CD8-positive, alpha-beta memory T cell (primary cell): Measurements from ENCODE around the gene POLE2. TPM values are rescaled to one million over a fixed set of nuclear protein-coding genes. Genes with fewer than 3 reads are reported as not detected.

Experiments used
- CTCF ChIA-PET: fragments of 350-600 bp; sonication (Branson Sonifier 250); formaldehyde crosslinking; loops from one replicate; lab custom pipeline; 2021; ENCODE audit warnings: antibody characterized with exemption; lab: Charles Lee
- POLR2A ChIA-PET: fragments of 350-600 bp; sonication (Branson Sonifier 250); formaldehyde crosslinking; loops from one replicate; lab custom pipeline; 2021; ENCODE audit warnings: antibody characterized with exemption; lab: Charles Lee
- DNase-seq, 5 donors: peaks; one replicate each; pipeline versions ENCODE4 v3.0.0 to v3.0.0-alpha.2; 2020 to 2022; ENCODE audit warnings: mixed read lengths in 1 of 5
- H3K27ac ChIP-seq: one replicate; pipeline ENCODE4 v1.7.0; 2013; ENCODE audit warnings: low read depth, mild to moderate bottlenecking, low read length, moderate library complexity
- H3K27me3 ChIP-seq: 2 replicates; pipeline ENCODE4 v1.7.0; 2013; ENCODE audit warnings: low read length, mild to moderate bottlenecking; ENCODE audit not compliant: insufficient read depth, poor library complexity, severe bottlenecking
- H3K36me3 ChIP-seq: 2 replicates; pipeline ENCODE4 v1.7.0; 2013; ENCODE audit warnings: mild to moderate bottlenecking, low read length, moderate library complexity; ENCODE audit not compliant: insufficient read depth
- H3K4me1 ChIP-seq: 2 replicates; pipeline ENCODE4 v1.7.0; 2013; ENCODE audit warnings: mild to moderate bottlenecking, low read length, moderate library complexity; ENCODE audit not compliant: insufficient read depth
- H3K4me3 ChIP-seq: 2 replicates; pipeline ENCODE4 v1.7.0; 2013; ENCODE audit warnings: mild to moderate bottlenecking, low read length
- H3K9me3 ChIP-seq: 2 replicates; pipeline ENCODE4 v1.7.0; 2013; ENCODE audit warnings: mild to moderate bottlenecking, low read length
- H3K27ac Mint-ChIP-seq, 8 donors: one replicate each; pipeline ENCODE4 v1.8.0; 2020 to 2021; ENCODE audit warnings: mixed read lengths in 8 of 8, mild to moderate bottlenecking in 6 of 8, inconsistent platforms in 3 of 8, moderate library complexity in 3 of 8
- H3K27me3 Mint-ChIP-seq, 2 donors: one replicate each; pipeline ENCODE4 v1.8.0; 2020 to 2021; ENCODE audit warnings: mixed read lengths in 2 of 2, mild to moderate bottlenecking in 1 of 2, moderate library complexity in 1 of 2
- H3K36me3 Mint-ChIP-seq, 3 donors: one replicate each; pipeline ENCODE4 v1.8.0; 2020 to 2021; ENCODE audit warnings: mixed read lengths in 3 of 3, inconsistent platforms in 1 of 3, mild to moderate bottlenecking in 1 of 3
- H3K4me1 Mint-ChIP-seq, 3 donors: one replicate each; pipeline ENCODE4 v1.8.0; 2020 to 2021; ENCODE audit warnings: mixed read lengths in 3 of 3, inconsistent platforms in 1 of 3, mild to moderate bottlenecking in 1 of 3
- H3K4me3 Mint-ChIP-seq, 7 donors: one replicate each; pipeline ENCODE4 v1.8.0; 2020 to 2021; ENCODE audit warnings: mixed read lengths in 7 of 7, mild to moderate bottlenecking in 6 of 7, moderate library complexity in 4 of 7, inconsistent platforms in 2 of 7
- H3K9me3 Mint-ChIP-seq, 5 donors: one replicate each; pipeline ENCODE4 v1.8.0; 2020 to 2022; ENCODE audit warnings: mixed read lengths in 5 of 5, mild to moderate bottlenecking in 3 of 5, moderate library complexity in 2 of 5, inconsistent platforms in 1 of 5
- polyA plus RNA-seq: library from polyadenylated mRNA; unstranded; fragments of 300-500 nt; fragmentation: Illumina TruSeq; gene quantifications from one replicate; pipeline ENCODE4 v1.2.3, GENCODE V29; 2021
- total RNA-seq, 2 experiments: library from RNA; stranded (reverse); gene quantifications; one replicate each; pipeline ENCODE4 v1.2.3, GENCODE V29; 2021

Gene POLE2
- total and polyA plus RNA-seq, 3 experiments from 2014 or later = 1.3 to 37.2 (median 36.3) TPM

GRCh38 chr14:49615776-49616175 is 72.2 kb downstream of the POLE2 start:
- peaks cover 5% of the 10 kb centered on the region for H3K36me3 ChIP-seq
- DNase-seq = no peak
- H3K9me3 Mint-ChIP-seq = no peaks in the 10 kb centered on the region
- ChIA-PET POLR2A (no interaction called here), CTCF (no interaction called here)
- H3K27me3 ChIP-seq = no peaks in the 10 kb centered on the region
- no peak overlapping the region for H3K4me3 ChIP-seq
- H3K36me3 Mint-ChIP-seq = peaks cover 0 to 48% (median 12%) of the 10 kb centered on the region in 3 donors
- H3K27ac ChIP-seq = no peak overlapping the region
- H3K9me3 ChIP-seq = no peaks in the 10 kb centered on the region
- H3K4me3 Mint-ChIP-seq = peak overlapping the region in 1 of 7 donors; percentile 32
- peaks cover 25% of the 10 kb centered on the region for H3K4me1 ChIP-seq
- peak overlapping the region in 5 of 8 donors; percentile 22 to 100 (median 70) for H3K27ac Mint-ChIP-seq
- H3K27me3 Mint-ChIP-seq = no peaks in the 10 kb centered on the region
- peaks cover 29 to 42% (median 35%) of the 10 kb centered on the region in 3 donors for H3K4me1 Mint-ChIP-seq

- H3K27me3 ChIP-seq = no peaks in the 10 kb centered on the region
- CTCF ChIA-PET = interaction anchor here (0.6 to 1.1 kb wide), 2 partner anchors 20 kb away, joined by 3 read pairs; no protein-coding TSS in a partner anchor
- no peak overlapping the region for H3K27ac ChIP-seq
- no peak for DNase-seq
- POLR2A ChIA-PET = no interaction called here
- peak overlapping the region in 3 of 8 donors; percentile 9 to 79 (median 78) for H3K27ac Mint-ChIP-seq
- H3K4me3 Mint-ChIP-seq = no peak overlapping the region
- peaks cover 5% of the 10 kb centered on the region for H3K36me3 ChIP-seq
- peaks cover 18 to 37% (median 25%) of the 10 kb centered on the region in 3 donors for H3K4me1 Mint-ChIP-seq
- H3K36me3 Mint-ChIP-seq = peaks cover 0 to 34% (median 12%) of the 10 kb centered on the region in 3 donors
- peaks cover 17% of the 10 kb centered on the region for H3K4me1 ChIP-seq
- H3K4me3 ChIP-seq = no peak overlapping the region
- H3K9me3 ChIP-seq = no peaks in the 10 kb centered on the region
- no peaks in the 10 kb centered on the region for H3K27me3 Mint-ChIP-seq
- H3K9me3 Mint-ChIP-seq = no peaks in the 10 kb centered on the region
Measured at GRCh38 chr14:49614196-49614595, 73.8 kb downstream of the POLE2 start.

GRCh38 chr14:49612671-49613070 is 75.3 kb downstream of the POLE2 start:
- H3K9me3 ChIP-seq = no peaks in the 10 kb centered on the region
- no peak for DNase-seq
- no peaks in the 10 kb centered on the region for H3K36me3 ChIP-seq
- CTCF ChIA-PET = no interaction called here
- no peak overlapping the region for H3K4me3 ChIP-seq
- H3K27me3 ChIP-seq = no peaks in the 10 kb centered on the region
- POLR2A ChIA-PET = no interaction called here
- Mint-ChIP-seq H3K36me3 (peaks cover 0 to 24% (median 4%) of the 10 kb centered on the region in 3 donors), H3K27ac (peak overlapping the region in 1 of 8 donors; percentile 77), H3K27me3 (no peaks in the 10 kb centered on the region), H3K9me3 (no peaks in the 10 kb centered on the region), H3K4me1 (peaks cover 6 to 23% (median 16%) of the 10 kb centered on the region in 3 donors), H3K4me3 (no peak overlapping the region)
- H3K27ac ChIP-seq = no peak overlapping the region
- peaks cover 2% of the 10 kb centered on the region for H3K4me1 ChIP-seq

- H3K9me3 ChIP-seq = no peaks in the 10 kb centered on the region
- peaks cover 0 to 23% (median 4%) of the 10 kb centered on the region in 3 donors for H3K36me3 Mint-ChIP-seq
- no peak overlapping the region for H3K27ac ChIP-seq
- H3K4me1 Mint-ChIP-seq = peaks cover 3 to 19% (median 12%) of the 10 kb centered on the region in 3 donors
- no peak overlapping the region for H3K27ac Mint-ChIP-seq
- H3K4me1 ChIP-seq = no peaks in the 10 kb centered on the region
- CTCF ChIA-PET = interaction anchor here (0.6 kb wide), 1 partner anchor 147 kb away, joined by 3 read pairs; no protein-coding TSS in a partner anchor
- H3K27me3 Mint-ChIP-seq = no peaks in the 10 kb centered on the region
- H3K36me3 ChIP-seq = no peaks in the 10 kb centered on the region
- no peak overlapping the region for H3K4me3 ChIP-seq
- no peaks in the 10 kb centered on the region for H3K27me3 ChIP-seq
- POLR2A ChIA-PET = no interaction called here
- H3K9me3 Mint-ChIP-seq = no peaks in the 10 kb centered on the region
- no peak for DNase-seq
- H3K4me3 Mint-ChIP-seq = no peak overlapping the region
Measured at GRCh38 chr14:49612251-49612650, 75.8 kb downstream of the POLE2 start.

GRCh38 chr14:49607583-49607982 is 80.4 kb downstream of the POLE2 start:
- Histone ChIP-seq H3K9me3 (no peaks in the 10 kb centered on the region), H3K4me1 (no peaks in the 10 kb centered on the region), H3K27me3 (no peaks in the 10 kb centered on the region), H3K36me3 (no peaks in the 10 kb centered on the region), H3K27ac (no peak overlapping the region), H3K4me3 (no peak overlapping the region)
- ChIA-PET POLR2A (interaction anchor here (0.6 kb wide), 1 partner anchor 364 kb away, joined by 3 read pairs; no protein-coding TSS in a partner anchor), CTCF (interaction anchor here (1.0 to 1.1 kb wide), 2 partner anchors 9 to 12 kb away, joined by 3 read pairs; partner anchors contain the start of genes LRR1 and RPL36AL)
- Mint-ChIP-seq H3K27me3 (no peaks in the 10 kb centered on the region), H3K9me3 (no peaks in the 10 kb centered on the region), H3K4me1 (peaks cover 3 to 11% (median 10%) of the 10 kb centered on the region in 3 donors), H3K4me3 (no peak overlapping the region), H3K36me3 (peaks cover 0 to 26% (median 5%) of the 10 kb centered on the region in 3 donors), H3K27ac (no peak overlapping the region)
- DNase-seq = no peak

- no peaks in the 10 kb centered on the region for H3K36me3 ChIP-seq
- Mint-ChIP-seq H3K4me1 (peaks cover 23 to 50% (median 36%) of the 10 kb centered on the region in 3 donors), H3K9me3 (no peaks in the 10 kb centered on the region), H3K27me3 (no peaks in the 10 kb centered on the region), H3K36me3 (peaks cover 0 to 28% (median 0%) of the 10 kb centered on the region in 3 donors), H3K4me3 (peak within 1 kb of the TSS; percentile 93 to 100 (median 97)), H3K27ac (peak within 1 kb of the TSS; percentile 94 to 99 (median 97))
- peak within 1 kb of the TSS; percentile 99 for H3K4me3 ChIP-seq
- H3K4me1 ChIP-seq = peaks cover 10% of the 10 kb centered on the region
- H3K27ac ChIP-seq = peak within 1 kb of the TSS; percentile 94
- ChIA-PET POLR2A (interaction anchor here (0.6 to 2.8 kb wide), 10 partner anchors 11 to 517 kb away, joined by 3 to 50 read pairs (median 5); partner anchors contain the start of genes DNAAF2, MGAT2, RPL36AL and RPS29), CTCF (interaction anchor here (1.0 to 3.5 kb wide), 9 partner anchors 9 to 264 kb away, joined by 3 to 28 read pairs (median 5); partner anchors contain the start of genes DNAAF2, KLHDC2, MGAT2 and RPL36AL)
- no peaks in the 10 kb centered on the region for H3K9me3 ChIP-seq
- no peaks in the 10 kb centered on the region for H3K27me3 ChIP-seq
- DNase-seq = peak; percentile 77 to 91 (median 88)
Measured at GRCh38 chr14:49598485-49599300, 89.3 kb downstream of the POLE2 start, which contains the start of gene LRR1. LRR1 (plus strand) TSS chr14:49598940; CDS start chr14:49599021, 81 bp downstream.

- DNase-seq = no peak
- no peaks in the 10 kb centered on the region for H3K36me3 ChIP-seq
- CTCF ChIA-PET = interaction anchor here (1.0 to 3.5 kb wide), 6 partner anchors 8 to 264 kb away, joined by 3 to 28 read pairs (median 13); partner anchors contain the start of genes DNAAF2, MGAT2, RPL36AL and RPS29
- H3K27ac ChIP-seq = peak overlapping the region; percentile 94
- Mint-ChIP-seq H3K4me3 (peak overlapping the region; percentile 93 to 100 (median 97)), H3K4me1 (peaks cover 23 to 50% (median 36%) of the 10 kb centered on the region in 3 donors), H3K27ac (peak overlapping the region; percentile 94 to 99 (median 97)), H3K9me3 (no peaks in the 10 kb centered on the region), H3K36me3 (peaks cover 0 to 27% (median 0%) of the 10 kb centered on the region in 3 donors), H3K27me3 (no peaks in the 10 kb centered on the region)
- peak overlapping the region; percentile 99 for H3K4me3 ChIP-seq
- POLR2A ChIA-PET = interaction anchor here (1.9 to 2.8 kb wide), 3 partner anchors 12 to 36 kb away, joined by 12 to 50 read pairs (median 46); partner anchors contain the start of genes DNAAF2, MGAT2, RPL36AL and RPS29
- H3K9me3 ChIP-seq = no peaks in the 10 kb centered on the region
- peaks cover 10% of the 10 kb centered on the region for H3K4me1 ChIP-seq
- H3K27me3 ChIP-seq = no peaks in the 10 kb centered on the region
Measured at GRCh38 chr14:49598189-49598484, 89.9 kb downstream of the POLE2 start.
